Fibroblast of skin of right quadriceps (primary cell): Measurements from ENCODE around the gene RAP1GAP.
"Not testable (repeated sequence)": the region's sequence is repeated elsewhere in the genome, so short reads cannot be mapped to it uniquely, and the experiment has no call there.

Source experiments
- DNase-seq: peaks from one replicate; pipeline ENCODE4 v3.0.0-alpha.2; 2013

RAP1GAP gene

DNA sequence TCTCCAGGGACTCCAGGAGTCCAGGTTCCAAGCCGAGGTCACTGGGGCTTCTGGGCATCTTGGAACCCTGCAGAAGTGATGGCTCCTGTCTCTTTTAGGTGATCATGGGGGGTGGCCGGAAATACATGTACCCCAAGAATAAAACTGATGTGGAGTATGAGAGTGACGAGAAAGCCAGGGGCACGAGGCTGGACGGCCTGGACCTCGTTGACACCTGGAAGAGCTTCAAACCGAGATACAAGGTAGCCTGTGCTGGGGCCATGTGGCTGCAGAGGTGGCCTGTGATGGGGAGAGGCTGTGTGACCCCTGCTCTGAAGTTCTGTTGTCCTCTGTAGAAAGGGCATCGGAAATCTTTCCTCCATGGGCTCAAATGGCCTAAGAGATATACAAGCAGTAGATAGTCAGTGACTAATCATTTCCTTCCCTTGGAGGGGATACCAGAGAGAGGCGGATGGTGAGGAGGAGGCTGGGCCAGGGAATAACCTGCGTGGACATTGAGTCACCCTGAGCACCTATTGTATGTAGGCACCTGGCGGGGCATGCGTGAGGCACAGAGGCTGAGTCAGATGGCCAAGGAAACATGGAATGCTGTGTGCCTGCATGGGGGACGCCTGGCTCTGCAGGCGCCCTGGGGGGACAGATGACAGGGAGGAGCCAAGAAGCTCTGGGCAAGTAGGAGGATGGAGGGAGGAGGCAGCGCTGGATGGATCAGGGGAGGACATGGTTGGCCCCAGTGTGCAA lies 101.0 kb downstream of the RAP1GAP start:
- DNase-seq = peak; percentile 15

DNA sequence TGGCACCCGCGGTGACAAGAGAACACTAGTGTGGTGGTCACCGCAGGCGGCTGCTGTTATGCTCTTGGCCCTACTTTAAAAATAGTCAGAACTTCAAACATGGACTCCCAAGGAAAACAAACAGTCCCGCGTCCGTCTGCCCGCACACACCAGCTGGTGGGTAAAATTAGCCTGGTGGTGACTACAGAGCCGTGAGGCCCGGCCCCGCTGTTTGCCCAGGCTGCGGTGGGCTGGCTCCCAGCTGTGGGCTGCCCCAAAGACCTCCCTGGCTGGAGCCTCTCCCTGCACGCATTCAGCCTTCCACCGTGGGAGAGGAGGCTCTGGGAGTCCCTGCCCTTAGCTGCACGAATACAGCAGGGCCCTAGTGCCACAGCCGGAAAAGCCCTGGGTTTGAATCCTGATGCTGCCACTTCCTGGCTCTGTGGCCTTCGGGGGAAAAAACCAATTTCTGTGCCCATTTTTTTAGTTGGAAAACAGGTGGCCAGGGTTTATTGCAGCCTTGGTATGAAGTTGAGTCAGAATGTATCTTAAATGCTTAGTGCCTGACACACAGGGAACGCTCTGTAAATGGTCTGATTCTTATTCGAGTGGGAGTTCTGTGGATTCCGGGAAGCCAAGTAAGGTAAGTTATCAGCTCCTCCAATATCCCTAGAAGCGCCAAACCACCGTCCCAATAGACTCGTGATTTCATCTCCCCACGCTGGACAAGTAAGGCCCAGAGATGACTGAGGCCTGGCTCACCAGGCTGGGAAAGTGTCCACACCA lies 101.7 kb downstream of the RAP1GAP start:
- peak; percentile 76 for DNase-seq

DNA sequence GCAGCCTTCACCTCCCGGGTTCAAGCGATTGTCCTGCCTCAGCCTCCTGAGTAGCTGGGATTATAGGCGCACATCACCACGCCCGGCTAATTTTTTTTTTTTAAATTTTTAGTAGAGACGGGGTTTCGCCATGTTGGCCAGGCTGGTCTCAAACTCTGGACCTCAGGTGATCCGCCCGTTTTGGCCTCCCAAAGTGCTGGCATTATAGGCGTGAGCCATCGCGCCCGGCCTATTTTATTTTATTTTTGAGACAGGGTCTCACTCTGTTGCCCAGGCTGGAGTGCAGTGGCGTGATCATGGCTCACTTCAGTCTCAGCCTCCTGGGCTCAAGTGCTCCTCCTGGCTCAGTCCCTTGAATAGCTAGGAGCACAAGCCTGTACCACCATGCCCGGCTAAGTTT lies 102.8 kb downstream of the RAP1GAP start:
- DNase-seq = not testable (repeated sequence)

DNA sequence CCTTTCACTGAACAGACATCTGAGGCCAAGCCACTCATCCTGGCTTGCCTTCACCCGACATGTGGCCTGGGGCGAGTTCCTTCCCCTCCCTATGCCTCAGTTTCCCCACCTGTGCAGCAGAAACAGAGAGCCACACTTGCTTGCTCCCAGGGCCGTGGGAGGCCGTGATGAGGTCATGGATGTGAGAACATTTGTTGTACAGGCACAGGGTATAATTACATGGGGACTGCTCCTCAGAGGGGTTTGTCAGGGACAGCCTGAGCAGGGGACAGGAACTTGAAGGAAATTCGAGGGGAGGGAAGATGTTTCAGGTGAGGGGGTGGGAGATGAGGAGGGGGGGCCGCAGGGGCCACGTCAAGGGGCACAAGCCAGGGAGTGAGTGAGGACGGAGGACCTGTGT lies 103.9 kb downstream of the RAP1GAP start:
- DNase-seq = no peak

DNA sequence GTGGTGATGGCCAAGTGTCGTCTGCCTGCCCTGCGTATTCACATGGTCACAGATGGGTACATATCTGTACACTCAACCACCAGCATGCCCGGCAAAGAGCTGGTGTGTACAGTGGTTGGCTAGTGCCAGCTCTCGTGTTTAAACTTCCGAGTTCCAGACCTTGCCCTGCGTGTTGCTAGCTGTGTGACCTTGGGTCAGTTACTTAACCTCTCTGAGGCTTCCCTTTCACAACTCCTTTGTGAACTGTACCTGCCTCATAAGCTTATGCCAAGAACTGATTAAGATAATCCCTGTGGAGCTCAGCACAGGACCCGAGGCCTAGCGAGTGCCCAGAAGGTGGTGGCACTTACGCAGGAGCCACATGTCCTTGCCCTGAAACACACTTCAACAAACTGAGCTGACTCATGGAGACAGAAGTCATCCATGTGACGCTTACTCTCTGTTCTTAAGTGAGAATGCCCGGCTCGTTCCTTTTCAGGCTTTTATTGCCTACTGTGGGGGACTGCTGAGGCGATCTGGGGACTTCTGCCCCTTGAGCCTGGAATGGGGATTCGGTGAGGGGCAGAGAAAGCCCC lies 104.5 kb downstream of the RAP1GAP start:
- no peak for DNase-seq

DNA sequence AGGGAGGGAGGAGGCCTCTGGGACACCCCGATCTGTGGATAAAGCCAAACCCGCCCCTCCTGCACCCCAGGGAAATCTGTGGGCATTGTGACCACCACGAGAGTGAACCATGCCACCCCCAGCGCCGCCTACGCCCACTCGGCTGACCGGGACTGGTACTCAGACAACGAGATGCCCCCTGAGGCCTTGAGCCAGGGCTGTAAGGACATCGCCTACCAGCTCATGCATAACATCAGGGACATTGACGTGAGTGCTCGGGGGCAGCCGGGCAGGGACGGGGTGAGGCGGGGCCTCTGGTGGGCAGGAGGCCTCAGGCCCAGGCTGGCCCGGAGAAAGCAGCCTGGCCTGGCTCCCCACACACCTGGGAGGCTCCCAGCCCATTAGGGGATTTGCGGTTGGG lies 105.2 kb downstream of the RAP1GAP start:
- DNase-seq = no peak

DNA sequence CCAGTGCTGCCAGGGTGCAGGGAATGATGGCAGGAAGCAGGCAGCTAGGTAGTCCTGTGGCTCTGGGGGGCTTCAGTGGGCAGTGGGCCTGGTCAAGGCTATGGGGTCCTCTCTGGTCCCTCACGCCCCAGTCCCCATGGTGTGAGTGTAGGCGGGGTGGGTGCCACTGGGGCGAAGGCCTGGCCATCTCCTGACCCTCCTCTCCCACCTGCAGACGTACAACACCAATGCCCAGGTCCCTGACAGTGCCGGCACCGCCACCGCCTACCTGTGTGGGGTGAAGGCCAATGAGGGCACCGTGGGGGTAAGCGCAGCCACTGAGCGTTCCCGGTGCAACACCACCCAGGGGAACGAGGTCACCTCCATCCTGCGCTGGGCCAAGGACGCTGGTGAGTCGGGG lies 106.3 kb downstream of the RAP1GAP start:
- DNase-seq = no peak

DNA sequence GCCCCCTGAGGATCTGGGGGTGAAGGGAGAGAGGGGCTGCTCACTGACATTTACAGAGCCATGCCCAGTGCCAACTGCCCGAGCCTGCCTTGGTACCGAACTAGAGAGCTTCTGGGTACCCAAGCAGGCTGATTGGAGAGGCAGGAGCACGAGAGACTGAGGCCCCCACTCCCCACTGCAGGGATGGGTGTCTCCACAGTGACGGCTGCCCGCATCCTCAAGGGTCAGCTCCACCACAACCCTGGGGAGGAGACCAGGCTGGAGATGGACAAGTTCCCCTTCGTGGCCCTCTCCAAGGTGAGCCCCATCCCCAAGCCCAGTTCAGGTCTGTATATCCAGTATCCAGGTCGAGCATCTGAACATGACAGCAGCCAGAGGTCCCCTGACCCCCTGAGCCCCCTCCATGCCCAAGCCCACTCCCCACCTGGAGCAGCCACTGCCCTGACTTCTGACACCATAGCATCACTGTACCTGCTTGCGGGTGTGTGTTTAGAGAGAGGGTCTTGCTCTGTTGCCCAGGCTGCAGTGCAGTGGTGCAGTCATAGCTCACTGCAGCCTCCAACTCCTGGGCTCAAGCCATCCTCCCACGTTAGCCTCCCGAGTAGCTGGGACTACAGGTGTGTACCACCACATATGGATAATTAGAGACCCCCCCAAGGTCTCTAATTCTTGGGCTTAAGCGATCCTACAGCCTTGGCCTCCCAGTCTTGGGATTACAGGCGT lies 108.1 kb downstream of the RAP1GAP start:
- DNase-seq = no peak

DNA sequence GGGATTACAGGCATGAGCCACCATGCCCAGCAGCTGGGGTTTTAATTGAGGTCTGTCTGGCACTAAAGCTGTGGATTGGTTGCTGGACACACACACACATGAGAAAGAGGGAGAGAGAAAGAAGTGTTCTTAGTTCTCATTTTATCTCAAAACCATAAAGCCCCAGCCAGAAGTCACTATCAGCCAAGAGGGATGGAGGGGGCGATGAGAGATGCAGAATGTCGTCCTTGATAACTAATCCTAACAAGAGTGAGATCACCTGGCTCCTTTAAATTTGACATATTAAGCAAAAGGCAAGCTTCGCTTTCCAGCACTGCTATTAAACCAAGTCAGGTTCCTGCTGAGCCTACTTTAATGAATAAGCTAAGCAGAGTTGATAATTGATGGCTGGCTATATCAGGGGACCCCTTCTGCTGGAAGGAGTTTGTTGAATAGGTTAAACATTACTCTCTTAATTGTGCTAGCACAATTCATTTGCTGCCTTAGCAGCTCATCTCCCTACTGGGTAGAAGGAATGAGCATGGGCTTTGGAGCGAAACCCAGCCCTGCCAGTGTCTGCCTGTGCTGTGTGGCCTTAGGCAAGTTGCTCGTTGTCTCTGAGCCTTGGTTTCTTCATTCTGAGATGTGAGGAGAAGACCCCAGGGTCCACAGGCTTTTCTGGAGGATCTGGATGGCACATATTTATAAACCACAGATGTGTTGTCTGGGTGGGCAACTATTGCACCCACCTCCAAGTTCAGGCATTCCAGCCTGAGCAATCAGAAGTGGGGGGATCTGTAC lies 109.2 kb downstream of the RAP1GAP start:
- DNase-seq = no peak

DNA sequence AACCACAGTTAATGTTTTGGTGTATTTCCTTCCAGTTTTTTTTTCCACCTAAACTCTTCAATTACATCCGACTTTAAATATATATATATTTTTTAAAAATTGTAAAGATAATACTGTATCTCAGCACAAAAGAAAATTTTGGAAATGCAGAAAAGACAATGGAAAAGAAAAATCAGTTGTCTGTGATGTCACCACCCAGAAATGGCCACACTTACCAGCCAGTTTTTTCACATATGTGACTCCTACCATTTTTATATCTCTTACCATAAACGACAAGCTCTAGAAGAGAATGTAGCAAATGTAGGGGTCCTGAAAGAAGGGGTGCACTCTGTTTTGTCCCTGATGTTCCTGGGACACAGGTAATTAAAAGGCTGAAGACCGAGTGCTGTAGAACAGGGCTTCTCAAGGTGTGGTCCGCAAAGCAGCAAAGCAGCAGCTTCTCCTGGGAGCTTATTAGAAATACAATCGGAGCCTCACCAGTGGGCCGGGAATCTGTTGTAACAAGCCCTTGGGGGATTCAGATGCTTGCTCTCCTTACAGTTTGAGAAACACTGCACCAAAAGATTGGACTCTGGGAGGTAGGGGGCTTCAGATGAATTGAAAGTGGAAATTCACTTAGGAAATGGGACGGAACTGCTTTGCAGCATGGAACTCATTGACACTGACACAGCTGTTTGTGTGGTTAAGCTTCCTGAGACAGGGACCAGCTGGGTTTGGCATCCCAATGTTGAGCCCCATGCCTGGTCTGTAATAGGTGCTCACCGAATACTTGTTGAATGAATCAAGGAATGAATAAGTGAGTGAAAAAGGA lies 115.8 kb downstream of the RAP1GAP start:
- peak; percentile 72 for DNase-seq

DNA sequence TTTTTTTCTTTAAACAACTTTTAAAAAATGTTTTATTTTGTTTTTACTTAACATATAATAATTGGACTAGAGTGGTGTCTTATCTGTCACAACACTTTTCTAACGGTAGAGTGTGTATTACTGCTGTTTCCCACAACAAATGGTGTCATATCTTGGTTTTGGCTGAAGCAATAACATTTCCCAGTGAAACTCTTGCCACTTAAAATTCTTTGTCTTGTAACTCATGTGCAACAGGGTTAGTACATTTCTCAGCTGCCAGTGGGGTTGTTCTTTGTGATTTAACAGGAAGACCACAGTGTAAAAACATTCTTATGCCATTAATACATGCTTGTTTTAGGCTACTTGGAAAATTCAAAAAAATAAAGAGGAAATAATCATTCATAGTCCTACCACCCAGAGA lies 116.4 kb downstream of the RAP1GAP start:
- peak; percentile 92 for DNase-seq

DNA sequence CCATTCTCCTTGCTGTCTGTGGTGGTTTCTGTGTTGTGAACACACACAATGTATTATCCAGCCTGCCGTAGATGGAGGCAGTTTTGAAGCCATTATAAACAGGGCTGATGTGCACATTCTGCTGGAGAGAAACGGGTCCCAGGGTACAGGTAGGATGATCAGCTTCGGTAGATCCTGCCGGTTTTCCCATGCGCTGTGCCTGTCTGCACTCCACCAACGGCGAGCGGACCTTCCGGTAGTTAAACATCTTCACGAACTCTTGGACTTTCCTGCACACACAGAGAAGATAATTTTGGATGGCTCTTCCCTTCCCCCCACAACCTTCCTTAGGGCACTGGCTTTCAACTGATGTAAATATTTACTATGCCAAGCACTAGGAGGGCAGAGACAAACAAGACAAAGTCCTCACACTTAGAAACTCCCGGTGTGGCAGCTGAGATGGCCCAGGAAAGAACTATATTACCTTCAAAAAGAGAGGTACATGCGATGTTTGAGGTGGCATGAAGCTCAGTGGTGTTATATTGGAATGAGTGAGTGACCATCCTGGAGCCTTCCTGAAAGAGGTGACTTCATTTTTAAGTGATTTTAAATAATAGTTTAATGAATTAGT lies 118.2 kb downstream of the RAP1GAP start:
- DNase-seq = no peak

DNA sequence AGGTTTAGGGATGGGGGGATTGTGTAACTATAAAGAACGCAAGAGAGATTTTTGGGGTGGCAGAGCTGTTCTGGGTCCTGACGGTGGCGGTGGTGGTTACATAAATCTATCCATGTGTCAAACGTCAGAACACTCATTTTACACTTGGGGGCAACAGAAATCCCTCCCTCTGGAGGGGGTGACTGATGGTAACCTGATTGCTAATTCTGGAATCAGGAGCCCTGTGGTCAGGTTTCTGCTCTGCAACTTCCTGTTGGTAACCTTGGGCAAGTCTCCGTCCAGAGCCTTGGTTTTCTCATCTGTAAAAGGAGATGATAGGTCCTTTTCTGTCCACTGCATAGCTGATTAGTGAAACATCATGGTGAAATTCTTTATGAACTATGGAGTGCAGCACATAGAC lies 119.1 kb downstream of the RAP1GAP start:
- DNase-seq = peak; percentile 19

DNA sequence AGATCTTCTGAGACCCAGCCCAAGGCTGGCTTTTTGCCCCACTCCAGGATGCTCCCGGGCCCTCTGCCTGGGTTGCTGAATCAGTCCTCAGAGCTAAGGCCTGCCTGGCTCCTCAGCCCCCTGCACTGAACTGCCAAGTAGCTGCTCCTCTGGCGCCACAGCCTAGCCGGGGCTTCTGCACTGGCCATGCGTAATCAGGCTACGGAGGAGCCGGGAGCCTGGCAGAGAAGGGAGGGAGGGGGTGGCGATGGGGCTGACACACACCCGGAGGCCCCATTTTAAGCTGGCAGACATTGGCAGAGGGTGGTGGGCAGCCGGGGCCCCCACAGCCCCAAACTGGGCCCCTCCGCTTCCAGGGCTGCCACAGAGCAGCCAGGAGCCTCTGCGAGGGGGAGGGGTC lies 121.3 kb downstream of the RAP1GAP start:
- DNase-seq = no peak
